ENCODE measurements around the gene C3orf52. TPM values are rescaled to one million over a fixed set of nuclear protein-coding genes. Genes with fewer than 3 reads are reported as not detected.

Gene C3orf52
- total RNA-seq, 1 donor from 2014 or later = 1.4 TPM

DNA sequence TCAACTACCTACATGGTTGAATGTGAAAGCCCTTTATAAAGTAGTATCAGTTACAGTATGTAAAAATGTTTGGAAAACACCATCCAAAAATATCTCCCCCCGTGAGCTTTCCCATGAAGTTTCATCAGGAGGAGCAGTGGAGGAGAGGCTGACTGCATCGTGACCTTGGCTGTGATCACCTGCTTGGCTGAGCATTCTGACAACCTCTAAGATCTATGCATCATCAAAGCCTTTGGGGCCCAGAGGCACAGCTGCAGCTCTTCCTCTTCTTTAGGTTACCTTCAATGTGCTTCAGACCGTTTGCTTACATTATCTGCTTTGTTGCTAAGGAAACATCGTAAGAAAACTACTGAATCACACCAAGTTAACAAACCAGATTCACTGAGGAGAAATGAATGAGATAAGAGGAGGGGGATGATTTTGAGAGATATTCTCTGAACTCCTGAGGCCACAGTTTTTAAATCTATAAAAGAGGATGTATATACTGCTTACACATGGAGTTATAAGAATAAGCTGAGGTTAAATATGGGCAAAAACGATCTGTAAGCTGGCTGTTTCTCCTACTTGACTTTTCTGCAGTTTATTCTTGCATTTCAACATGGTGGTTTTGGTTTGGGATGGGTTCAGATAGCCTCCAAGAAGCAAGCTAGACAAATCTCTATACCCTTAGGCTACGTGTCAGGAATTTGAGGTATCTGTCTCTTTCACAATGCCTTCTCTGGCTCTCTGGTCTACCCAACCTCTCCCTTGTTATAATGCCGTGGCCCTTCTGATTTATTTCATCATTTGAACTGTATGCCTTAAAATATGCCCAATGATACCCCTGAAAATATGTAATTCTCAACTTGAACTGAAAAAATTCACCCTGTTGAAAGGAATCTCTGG is 42.9 kb downstream of the C3orf52 start:
- TF ChIP-seq, protein P1, sequence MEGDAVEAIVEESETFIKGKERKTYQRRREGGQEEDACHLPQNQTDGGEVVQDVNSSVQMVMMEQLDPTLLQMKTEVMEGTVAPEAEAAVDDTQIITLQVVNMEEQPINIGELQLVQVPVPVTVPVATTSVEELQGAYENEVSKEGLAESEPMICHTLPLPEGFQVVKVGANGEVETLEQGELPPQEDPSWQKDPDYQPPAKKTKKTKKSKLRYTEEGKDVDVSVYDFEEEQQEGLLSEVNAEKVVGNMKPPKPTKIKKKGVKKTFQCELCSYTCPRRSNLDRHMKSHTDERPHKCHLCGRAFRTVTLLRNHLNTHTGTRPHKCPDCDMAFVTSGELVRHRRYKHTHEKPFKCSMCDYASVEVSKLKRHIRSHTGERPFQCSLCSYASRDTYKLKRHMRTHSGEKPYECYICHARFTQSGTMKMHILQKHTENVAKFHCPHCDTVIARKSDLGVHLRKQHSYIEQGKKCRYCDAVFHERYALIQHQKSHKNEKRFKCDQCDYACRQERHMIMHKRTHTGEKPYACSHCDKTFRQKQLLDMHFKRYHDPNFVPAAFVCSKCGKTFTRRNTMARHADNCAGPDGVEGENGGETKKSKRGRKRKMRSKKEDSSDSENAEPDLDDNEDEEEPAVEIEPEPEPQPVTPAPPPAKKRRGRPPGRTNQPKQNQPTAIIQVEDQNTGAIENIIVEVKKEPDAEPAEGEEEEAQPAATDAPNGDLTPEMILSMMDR (IDR thresholded peaks at IDR 0.05) = no peak
- H3K36me3 Mint-ChIP-seq (ENCODE audit: unreplicated experiment) = no peaks in the 10 kb centered on the region
- no peak for DNase-seq (ENCODE audit: extremely low spot score, unreplicated experiment)
- no peak overlapping the region for H3K4me3 Mint-ChIP-seq (ENCODE audit: unreplicated experiment)
- H3K27ac Mint-ChIP-seq (ENCODE audit: unreplicated experiment) = no peak overlapping the region
- H3K9me3 Mint-ChIP-seq (ENCODE audit: unreplicated experiment) = no peaks in the 10 kb centered on the region
- H3K27me3 Mint-ChIP-seq (ENCODE audit: unreplicated experiment) = no peaks in the 10 kb centered on the region
- H3K4me1 Mint-ChIP-seq (ENCODE audit: unreplicated experiment) = peaks cover 14% of the 10 kb centered on the region

DNA sequence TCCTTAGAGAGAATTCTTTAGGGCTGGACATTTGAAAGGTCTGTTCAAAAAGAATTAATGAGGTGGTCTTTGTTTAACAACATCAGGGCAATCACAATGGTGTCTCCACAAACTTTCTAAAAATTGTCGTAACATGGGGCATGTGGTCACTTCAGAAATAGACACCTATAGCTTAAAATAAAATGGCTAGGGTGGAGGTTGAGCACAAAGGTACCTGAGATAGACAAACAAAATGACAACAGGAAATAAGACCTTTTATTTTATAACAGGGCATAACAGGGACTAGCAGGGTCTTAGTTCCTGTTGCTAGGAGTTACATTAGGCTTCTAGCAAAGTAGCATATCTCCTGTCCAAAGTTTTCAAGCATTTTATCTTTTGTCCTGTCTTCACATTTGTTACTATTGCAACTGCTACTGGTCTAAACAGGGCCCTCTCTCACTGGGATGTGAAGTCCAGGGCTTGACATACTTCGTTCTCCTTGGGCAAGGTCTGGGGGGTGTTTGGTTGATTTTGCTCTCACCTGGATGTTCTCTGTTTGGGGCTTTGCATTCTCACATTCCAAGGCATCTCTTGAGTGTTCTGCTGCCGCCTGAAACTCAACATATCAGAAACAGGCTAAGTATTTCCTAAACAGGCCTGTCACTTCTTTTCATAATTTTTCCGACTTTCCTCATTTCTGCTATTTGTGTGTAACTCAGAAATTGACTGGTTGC is 43.9 kb downstream of the C3orf52 start:
- H3K27ac Mint-ChIP-seq (ENCODE audit: unreplicated experiment) = no peak overlapping the region
- TF ChIP-seq, protein P1 (IDR thresholded peaks at IDR 0.05) = no peak
- H3K9me3 Mint-ChIP-seq (ENCODE audit: unreplicated experiment) = no peaks in the 10 kb centered on the region
- DNase-seq (ENCODE audit: extremely low spot score, unreplicated experiment) = no peak
- H3K27me3 Mint-ChIP-seq (ENCODE audit: unreplicated experiment) = no peaks in the 10 kb centered on the region
- H3K4me3 Mint-ChIP-seq (ENCODE audit: unreplicated experiment) = no peak overlapping the region
- peaks cover 14% of the 10 kb centered on the region for H3K4me1 Mint-ChIP-seq (ENCODE audit: unreplicated experiment)
- H3K36me3 Mint-ChIP-seq (ENCODE audit: unreplicated experiment) = no peaks in the 10 kb centered on the region

DNA sequence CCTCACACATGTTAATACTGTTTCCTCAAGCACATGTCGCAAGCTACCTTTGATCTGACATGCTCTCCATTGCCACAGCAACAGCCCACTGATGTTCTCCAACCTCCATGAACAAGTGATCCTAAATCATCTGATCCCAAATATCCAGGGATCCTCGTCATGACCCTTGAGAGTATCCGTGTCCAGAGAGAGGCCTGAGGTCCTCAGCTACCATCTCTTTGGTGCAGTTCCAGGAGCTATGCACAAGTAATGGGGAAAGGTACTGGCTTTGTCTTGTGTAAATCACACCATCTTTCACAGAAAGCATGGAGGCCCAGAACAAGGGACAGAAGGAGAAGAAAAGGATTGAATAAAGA is 44.4 kb downstream of the C3orf52 start:
- TF ChIP-seq, protein P1 (IDR thresholded peaks at IDR 0.05) = no peak
- Mint-ChIP-seq H3K27ac (ENCODE audit: unreplicated experiment) (no peak overlapping the region), H3K27me3 (ENCODE audit: unreplicated experiment) (no peaks in the 10 kb centered on the region), H3K4me3 (ENCODE audit: unreplicated experiment) (no peak overlapping the region), H3K4me1 (ENCODE audit: unreplicated experiment) (peaks cover 14% of the 10 kb centered on the region), H3K36me3 (ENCODE audit: unreplicated experiment) (no peaks in the 10 kb centered on the region), H3K9me3 (ENCODE audit: unreplicated experiment) (no peaks in the 10 kb centered on the region)
- no peak for DNase-seq (ENCODE audit: extremely low spot score, unreplicated experiment)

DNA sequence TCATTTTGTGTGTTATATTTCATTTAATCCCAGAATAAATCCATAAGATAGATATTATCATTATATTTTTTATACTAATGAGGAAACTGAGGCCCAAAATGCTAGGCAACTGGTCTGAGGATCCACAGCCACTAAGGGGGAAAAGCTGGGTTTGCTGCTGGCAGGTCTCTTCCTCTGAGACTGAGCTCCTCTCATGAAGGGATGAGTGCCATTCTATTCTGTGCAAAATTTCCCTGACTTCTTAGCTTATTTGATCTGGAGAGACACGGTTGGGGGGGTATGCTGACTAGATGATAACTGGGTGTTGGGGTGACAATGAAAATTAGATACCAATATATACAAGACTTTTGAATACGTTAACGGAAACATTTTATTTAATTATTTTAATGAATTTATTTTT is 44.9 kb downstream of the C3orf52 start:
- no peaks in the 10 kb centered on the region for H3K36me3 Mint-ChIP-seq (ENCODE audit: unreplicated experiment)
- no peak overlapping the region for H3K4me3 Mint-ChIP-seq (ENCODE audit: unreplicated experiment)
- H3K27me3 Mint-ChIP-seq (ENCODE audit: unreplicated experiment) = peaks cover 4% of the 10 kb centered on the region
- no peak overlapping the region for H3K27ac Mint-ChIP-seq (ENCODE audit: unreplicated experiment)
- no peaks in the 10 kb centered on the region for H3K9me3 Mint-ChIP-seq (ENCODE audit: unreplicated experiment)
- DNase-seq (ENCODE audit: extremely low spot score, unreplicated experiment) = no peak
- H3K4me1 Mint-ChIP-seq (ENCODE audit: unreplicated experiment) = peaks cover 14% of the 10 kb centered on the region
- TF ChIP-seq, protein P1 (IDR thresholded peaks at IDR 0.05) = no peak

DNA sequence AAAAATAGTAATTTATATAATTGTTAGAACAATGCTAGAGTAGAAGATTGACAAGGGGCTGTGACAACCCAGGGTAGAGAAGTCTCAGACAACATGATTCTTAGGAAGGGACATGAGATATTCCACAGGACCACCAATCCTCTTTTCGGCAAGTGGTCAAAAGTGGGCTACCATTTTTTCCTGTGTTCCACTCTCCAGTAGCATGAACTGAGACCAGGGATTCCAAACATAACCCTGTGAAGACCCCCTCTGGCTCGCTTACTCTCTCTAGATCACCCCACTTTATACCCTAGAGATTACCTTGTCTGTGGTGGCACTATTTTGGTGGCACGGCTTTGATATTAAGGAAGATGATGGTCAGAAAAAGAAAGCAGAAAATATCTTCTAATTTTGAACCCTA is 45.9 kb downstream of the C3orf52 start:
- Mint-ChIP-seq H3K27me3 (ENCODE audit: unreplicated experiment) (peaks cover 7% of the 10 kb centered on the region), H3K4me3 (ENCODE audit: unreplicated experiment) (no peak overlapping the region), H3K9me3 (ENCODE audit: unreplicated experiment) (no peaks in the 10 kb centered on the region), H3K4me1 (ENCODE audit: unreplicated experiment) (peaks cover 4% of the 10 kb centered on the region), H3K36me3 (ENCODE audit: unreplicated experiment) (no peaks in the 10 kb centered on the region), H3K27ac (ENCODE audit: unreplicated experiment) (no peak overlapping the region)
- no peak for DNase-seq (ENCODE audit: extremely low spot score, unreplicated experiment)
- TF ChIP-seq, protein P1 (IDR thresholded peaks at IDR 0.05) = no peak
